Tongue (tissue), 2 donors: ENCODE measurements around the gene TFG. TPM values are rescaled to one million over a fixed set of nuclear protein-coding genes. Genes with fewer than 3 reads are reported as not detected.
"Not testable (repeated sequence)": the region's sequence is repeated elsewhere in the genome, so short reads cannot be mapped to it uniquely, and the experiment has no call there.

Source experiments
- DNase-seq: peaks from one replicate; pipeline ENCODE4 v3.0.0-alpha.2; 2015
- total RNA-seq: library from RNA; depleted of rRNA; stranded (reverse); fragments of >200 nt; gene quantifications from one replicate; pipeline ENCODE4 v1.2.3, GENCODE V29; 2014

The TFG gene
- total RNA-seq: 90.9 TPM

DNA sequence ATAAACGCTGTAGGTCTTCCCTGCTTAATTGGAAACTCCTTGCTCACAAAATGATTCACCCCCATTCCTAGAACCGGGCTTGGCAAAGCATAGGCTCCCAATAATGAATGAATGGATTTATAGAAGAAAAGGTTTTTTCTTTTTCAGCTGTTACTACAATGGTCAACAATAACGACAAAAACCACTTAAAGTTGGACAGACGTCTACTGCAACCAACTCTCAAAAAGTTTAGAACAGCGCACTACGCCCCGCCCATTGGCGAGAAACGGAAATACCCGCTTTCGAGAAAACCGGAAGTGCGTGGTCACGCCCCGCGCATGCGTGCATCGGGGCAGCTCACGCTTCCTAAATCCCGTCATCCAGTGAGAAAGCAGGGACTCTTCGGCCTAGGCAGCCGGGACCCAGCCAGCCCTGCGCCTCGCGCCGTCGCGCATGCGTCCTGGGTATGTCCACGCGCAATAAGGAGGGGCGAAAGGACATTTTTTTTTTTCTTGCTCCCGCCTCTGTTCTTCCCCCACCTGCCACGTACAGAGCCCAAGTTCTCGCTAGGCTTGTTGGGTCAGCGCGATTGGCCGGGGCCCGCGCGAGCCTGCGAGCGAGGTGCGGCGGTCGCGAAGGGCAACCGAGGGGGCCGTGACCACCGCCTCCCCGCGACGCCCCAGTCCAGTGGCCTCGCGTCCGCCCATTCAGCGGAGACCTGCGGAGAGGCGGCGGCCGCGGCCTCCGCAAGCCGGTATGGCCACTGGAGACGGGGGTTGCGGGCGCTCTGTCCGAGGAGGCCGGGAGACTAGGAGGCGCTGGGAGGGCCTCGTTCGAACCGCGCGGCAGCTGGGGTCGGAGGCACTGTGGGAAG lies at the start of gene TFG:
TSS of gene TFG (plus strand) at position 506 of the 853 bp plus-strand sequence. CDS start 4,192 bp downstream, outside the sequence.
- DNase-seq: peak; percentile 100

DNA sequence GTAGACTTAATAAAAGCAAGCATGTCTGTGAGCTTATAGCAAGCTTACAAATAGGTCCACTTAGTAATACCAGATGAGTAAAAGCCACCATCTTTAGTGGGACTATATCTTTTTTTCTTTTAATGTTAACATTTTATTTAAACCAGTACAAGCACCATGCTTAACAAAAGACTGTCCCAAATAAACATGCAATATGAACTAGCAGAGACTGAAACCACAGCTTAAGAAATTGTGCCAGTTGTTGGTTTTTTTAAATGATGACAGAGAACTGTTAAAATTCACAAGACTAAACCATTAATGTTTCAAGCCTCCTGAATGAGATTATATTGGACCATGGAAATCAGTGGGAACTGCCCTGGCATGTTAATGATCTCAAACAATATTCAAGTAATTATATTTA lies 48.0 kb upstream of the TFG start:
- DNase-seq: not testable (repeated sequence)

DNA sequence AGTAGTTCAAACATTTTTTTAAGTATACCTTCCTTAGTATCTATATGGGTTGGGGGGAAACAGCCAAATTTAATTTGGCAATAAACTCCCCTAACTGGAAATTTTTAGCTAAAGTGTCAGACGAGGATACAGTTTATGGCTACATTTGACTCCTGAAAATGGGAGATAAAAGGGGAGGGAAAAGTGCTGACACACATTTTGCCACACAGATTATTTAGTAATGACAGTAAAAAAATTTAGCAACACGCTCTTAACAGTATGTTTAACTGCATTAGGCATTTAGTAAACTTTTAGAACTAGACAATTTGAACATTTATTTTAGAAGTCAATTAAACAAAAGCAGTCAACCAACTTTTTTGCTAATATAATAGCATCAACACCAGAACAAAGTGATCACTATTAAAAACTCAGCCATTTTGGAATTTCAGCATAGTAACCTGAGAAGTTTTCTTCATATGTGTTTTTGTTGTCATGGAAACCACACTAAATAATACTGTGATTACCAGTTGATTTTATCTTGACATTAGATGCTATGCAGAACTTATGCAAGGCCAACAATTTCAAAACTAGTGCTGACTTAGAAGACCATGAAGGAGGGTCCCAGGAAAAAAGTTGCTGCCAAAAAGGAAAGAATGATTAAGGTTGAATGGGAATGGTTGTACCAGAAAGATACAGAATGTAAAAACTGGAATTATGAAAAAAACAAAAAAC lies 47.0 kb upstream of the TFG start:
- peak; percentile 12 for DNase-seq

DNA sequence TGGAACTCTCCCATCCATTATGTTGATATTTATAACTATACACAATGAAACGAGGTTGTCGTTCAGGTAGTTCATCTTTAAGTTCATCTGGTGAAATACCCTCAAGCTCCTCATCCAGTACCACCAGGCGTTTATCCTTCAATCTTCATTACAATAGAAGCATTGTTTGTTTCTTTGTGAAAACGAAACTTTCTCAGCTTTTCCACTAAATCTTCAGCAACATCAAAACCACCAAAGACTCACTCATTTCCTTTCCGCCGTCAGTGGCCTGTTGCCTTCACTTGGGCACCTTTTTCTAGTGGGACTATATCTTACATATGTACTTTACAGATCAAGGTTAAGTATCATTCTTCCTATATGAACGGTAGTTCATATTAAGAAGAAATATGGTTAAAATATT lies 44.1 kb upstream of the TFG start:
- DNase-seq: no peak

DNA sequence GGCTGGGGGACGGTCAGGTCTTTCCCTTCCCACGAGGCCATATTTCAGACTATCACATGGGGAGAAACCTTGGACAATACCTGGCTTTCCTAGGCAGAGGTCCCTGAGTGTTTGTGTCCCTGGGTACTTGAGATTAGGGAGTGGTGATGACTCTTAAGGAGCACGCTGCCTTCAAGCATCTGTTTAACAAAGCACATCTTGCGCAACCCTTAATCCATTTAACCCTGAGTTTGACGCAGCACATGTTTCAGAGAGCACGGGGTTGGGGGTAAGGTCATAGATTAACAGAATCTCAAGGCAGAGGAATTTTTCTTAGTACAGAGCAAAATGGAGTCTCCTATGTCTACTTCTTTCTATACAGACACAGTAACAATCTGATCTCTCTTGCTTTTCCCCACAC lies 42.6 kb upstream of the TFG start:
- DNase-seq: not testable (repeated sequence)

DNA sequence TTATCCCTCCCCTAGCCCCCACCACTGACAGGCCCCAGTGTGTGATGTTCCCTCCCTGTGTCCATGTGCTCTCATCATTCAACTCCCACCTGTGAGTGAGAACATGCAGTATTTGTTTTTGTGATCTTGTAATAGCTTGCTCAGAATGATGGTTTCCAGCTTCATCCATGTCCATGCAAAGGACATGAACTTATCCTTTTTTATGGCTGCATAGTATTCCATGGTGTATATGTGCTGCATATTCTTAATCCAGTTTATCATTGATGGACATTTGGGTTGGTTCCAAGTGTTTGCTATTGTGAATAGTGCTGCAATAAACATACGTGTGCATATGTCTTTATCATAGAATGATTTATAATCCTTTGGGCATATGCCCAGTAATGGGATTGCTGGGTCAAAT lies 42.0 kb upstream of the TFG start:
- not testable (repeated sequence) for DNase-seq

DNA sequence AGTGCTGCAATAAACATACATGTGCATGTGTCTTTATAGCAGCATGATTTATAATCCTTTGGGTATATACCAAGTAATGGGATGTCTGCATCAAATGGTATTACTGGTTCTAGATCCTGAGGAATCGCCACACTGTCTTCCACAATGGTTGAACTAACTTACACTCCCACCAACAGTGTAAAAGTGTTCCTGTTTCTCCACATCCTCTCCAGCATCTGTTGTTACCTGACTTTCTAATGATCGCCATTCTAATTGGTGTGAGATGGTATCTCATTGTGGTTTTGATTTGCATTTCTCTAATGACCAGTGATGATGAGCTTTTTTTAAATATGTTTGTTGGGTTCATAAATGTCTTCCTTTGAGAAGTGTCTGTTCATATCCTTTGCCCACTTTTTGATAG lies 38.3 kb upstream of the TFG start:
- not testable (repeated sequence) for DNase-seq

DNA sequence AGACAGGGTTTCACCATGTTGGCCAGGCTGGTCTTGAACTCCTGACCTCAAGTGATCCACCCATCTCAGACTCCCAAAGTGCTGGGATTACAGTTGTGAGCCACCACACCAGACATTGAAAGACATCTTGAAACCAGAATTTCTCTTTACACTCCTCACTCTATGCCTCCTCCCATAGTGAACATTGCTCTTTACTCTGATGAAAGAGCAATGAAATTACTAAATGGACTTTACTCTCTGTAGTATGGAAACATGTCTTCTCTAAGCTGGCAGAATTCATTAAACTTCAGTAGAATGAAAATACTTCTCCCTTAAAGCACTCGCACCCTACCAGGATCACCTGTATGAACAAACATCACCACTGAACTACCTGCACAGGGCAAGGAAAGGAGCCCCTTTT lies 27.8 kb upstream of the TFG start:
- DNase-seq: no peak

DNA sequence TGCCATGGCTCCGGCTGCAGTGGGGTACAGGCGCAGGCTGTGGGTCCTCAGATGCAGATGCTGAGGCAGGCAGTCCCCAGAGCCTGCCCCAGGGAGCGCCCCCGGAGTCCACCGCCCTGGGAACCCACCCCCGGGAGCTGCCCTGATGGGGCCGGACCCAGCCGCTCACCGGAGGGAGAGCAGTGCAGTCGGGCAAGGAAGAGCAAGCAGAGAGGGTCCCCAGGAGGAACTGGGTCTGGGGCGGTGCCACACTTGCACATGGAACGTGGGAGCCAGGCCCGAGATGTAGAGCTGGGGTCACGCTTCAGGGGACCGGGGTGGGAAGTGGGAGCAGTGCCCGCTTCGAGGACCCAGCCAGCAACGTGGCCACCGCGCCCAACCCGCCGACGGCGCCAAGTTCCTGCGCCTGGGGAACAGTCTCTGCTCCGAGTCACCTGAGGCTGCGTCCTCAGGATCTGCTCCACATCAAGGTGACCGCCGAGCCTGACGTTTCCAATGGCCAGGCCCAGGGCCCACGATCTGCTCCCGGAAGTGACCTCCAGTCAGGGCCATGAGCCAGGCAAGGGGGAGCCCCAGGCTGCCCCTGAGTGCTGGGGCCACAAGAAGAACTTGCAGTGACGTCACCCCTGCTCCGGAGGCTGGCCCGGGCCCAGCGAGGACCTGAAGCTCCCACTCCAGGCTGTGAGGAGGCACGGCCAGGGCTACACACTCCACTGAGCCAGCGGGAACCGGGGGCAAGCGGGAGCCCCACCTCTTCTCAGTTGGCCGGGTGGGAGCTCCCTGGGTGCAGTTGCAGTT lies 27.0 kb upstream of the TFG start:
- no peak for DNase-seq

DNA sequence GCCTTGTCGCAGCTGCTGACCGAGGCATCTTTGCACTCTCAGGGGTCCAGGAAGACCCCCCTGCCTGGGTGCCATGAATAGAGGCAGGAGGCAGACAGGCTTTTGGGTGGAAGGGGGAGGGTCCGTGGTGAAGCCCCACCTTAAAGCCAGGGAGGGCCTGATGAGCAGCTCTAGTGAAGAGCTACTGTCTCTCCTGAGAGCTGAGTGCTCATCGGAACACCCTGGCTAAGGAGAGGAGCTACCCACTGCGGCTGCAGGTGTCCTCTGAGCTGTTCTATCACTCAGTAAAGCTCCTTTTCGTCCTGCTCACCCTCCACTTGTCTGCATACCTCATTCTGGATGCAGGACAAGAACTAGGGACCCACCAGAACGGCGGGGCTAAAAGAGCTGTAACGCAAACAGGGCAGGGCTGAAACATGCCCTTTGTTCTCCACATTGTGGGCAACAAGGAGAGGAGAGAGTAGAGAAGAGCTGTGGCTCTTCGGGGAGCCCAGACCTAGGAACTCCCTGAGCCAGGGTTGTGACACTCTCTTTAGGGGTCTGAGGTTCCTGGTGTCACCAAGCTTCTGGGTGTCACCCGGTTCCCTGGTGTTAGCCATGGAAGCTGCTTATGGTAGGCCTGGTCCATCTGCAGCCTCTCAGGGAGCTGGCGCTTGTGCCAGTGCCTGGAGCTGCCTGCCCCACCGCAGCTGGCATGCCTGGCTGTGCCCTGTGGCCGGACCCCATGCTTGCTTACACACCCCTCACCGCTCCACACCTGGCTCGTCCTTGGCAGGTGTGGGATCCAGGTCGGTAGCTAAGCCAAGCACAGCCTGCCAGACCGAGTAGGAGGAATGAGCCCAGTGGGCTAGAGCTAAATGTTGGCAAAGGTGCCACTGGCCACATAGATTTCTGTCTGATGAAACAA lies 26.2 kb upstream of the TFG start:
- no peak for DNase-seq

DNA sequence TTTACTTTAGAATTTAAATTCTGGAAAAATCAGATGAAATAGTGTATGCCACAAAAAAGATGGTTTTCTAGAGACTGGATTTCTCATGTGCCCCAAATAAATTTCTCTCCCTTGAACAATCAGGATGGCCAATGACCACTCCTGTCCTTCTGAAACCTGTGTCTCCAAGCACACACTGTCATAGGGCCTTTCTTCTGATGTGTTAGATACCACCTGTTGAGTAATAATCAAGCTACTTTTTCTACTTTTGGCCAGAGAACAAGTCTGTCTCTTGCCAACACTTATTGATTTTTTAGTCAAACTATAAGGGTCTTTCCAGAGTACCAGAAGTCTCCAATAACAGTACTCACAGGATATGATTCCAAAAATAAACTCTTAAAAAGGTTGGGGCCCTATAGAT lies 16.1 kb upstream of the TFG start:
- DNase-seq: no peak

DNA sequence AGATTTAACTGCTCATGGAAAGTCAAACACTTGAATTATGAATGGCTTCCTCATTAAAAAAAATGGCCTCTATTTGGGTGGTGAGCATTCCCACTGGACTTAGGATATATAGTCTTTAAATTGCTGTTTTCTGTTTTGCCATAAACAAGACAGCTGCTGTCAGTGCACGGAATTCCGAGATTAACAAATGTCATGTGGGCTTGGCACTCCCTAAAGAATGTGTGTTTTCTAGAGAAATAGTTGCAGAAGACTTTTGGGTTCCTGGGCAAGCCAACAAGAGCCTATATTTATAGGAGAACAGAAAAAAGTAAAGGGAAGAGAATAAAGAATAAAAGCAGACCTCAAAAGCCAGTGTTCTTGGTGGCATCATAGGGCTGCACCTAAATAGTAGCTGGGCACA lies 13.6 kb upstream of the TFG start:
- no peak for DNase-seq

DNA sequence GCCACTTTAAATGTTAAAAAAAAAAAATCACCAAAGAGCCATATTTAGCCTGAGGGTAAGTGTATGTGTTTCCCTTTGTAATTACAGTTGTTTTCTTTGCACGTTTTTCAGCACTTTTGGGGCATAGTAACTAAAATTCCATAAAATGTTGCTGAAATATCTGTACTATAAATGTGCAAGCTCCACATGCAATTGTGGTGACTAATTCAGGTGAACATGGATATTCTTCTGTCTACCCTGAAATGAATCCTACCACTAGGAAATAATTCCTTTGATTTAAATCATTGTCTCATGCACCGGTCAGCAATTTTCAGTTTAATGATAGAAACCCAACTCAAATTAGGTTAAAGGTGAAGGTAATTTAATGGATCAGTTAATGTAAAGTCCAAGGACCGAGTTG lies 13.1 kb upstream of the TFG start:
- no peak for DNase-seq

DNA sequence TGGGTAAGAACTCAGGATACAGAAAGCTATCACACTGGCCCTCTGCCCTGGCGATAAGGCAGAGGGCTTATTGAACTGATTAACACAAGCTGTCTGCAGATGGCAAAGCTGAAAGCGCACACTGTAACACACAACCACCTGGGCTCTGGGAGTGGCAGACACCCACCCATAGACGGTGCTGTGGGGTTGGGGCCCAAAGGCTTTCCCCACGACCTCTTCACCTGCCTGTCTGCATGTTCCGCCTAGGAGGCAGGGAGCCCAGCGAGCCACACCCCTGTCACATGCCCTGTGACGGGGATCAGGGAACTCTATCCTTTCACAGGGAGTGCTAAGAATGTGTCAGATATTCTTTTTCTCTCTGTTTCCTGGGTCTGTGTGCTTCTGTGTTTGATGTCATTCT lies 12.1 kb upstream of the TFG start:
- no peak for DNase-seq

DNA sequence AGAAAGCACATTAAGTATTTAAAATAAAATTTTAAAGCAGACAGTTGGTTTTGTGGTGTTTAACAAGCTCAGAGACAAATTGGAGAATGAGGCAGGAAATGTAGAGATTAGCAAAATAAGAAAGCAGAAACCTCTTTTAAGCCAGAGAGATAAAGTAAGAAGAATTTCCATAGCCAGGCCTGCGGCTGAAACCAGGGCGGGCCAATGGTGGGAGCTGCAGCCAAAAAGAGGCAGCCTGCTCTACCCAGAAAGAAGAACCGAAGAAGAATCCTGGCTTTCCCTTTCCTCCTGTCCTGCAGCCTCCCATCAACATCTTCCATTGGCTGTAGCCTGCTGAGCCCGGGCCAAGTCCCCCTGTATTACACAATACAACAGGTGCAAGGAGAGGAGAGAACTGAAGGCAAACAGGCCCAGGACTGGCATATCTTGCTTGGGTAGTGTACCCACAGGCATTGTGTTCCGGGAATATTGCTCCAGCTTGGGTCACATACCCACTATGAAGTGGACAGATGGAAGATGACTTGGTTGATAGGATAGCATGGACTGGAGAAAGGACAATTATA lies 11.5 kb upstream of the TFG start:
- DNase-seq: peak; percentile 9

DNA sequence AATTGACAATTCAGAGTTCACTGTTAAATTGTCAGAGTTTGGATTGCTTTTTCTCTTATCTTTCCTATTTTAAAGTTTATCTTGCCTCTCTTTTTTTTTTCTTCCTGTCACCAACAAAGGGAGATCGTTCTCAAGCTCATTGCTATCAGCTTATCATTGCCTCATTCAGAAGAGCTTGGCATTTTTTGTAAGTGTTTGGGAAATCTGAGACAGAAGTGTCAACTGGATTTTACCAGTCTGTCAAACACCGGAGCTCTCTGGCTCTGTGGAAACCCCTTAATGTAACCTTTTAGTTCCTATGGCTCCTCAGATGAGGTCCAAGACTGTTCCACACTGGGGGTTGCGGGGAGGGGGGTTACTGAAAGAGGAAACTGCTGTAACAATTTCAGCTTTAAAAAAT lies 10.6 kb upstream of the TFG start:
- DNase-seq: no peak

DNA sequence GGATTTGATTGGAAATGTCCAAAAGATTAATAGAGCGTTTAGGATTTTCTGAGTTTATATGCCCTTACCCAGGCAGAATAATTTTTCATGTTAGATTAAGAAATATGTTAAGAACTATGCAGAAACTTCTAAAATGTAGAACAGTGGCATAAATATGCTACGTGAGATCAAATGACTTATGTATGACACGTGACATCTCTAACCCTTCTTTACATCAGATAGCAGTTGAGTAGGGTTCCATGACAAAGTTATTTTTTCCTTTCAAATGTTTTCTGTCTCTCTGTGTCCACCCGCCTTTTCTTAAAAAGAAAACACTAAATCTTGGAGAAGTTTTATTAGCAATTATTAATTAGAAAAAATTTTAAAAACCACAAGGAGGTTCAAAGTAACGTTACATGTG lies 8.6 kb upstream of the TFG start:
- no peak for DNase-seq

DNA sequence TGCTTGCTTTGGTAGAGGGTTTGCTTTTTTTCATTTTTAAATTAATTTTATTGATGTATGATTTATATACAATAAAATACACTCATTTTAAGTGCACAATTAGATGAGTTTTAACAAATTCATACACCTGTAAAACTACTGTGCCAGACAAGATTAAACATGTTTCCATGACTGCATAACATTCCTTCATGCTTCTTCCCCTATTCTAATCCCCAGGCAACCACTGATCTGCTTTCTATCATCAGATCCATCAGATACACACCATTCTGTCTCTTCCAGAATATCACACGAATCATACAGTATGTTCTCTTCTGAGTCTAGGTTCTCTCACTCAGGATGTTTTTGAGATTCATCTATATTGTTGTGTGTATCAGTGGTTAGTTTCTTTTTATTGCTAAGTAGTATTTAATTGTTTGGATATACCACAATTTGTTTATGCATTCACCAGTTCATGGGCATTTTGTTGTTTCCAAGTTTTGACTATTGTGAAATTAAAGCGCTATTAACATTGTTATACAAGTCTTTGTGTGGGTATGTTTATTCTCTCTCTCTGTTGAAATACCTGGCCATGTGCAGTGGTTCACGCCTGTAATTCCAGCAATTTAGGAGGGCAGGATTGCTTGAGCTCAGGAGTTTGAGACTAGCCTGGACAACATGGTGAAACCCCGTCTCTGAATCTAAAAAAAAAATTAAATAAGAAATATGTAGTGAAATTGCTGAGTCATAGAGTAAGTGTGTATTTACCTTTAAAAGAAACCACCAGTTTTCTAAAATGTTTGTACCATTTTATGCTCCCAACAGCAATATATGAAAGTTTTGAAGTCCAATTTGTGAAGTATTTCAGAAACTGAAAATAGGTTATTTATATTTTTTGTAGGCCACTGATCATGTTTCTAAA lies 7.0 kb upstream of the TFG start:
- DNase-seq: no peak

DNA sequence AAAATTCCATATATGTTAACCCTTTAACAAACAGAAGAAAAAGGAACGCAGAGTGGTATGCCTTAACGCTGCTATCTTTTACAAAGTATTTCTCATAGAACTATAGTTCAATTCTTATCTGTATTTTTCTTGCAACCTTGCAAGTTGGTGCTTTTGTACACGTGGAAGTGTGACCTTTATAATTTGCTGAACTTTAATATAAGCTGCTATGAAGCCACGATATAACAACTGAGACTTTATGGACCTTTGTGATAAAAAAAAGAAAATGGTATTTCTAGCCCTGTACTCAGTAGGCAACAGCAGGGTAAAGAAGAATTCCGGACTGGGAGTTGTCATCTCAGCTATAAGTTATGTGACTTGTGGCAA lies 6.3 kb upstream of the TFG start:
- no peak for DNase-seq

DNA sequence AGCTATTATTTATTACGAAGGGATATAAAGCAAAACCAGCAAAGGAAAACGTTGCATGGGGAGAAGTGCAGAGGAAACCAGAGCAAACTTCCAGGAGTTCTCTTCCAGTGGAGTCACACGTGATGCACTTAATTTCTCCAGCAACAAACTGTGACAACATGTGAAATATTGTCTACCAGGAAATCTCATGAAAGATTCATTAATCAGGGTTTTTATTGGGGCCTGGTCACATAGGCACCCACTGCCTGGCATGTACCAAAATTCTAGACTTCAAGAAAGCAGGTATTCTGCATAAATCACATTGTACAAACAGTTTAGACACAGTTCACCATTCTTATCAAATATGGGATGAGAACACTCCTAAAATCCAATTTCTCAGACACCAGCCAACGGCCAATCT lies 5.4 kb upstream of the TFG start:
- no peak for DNase-seq

DNA sequence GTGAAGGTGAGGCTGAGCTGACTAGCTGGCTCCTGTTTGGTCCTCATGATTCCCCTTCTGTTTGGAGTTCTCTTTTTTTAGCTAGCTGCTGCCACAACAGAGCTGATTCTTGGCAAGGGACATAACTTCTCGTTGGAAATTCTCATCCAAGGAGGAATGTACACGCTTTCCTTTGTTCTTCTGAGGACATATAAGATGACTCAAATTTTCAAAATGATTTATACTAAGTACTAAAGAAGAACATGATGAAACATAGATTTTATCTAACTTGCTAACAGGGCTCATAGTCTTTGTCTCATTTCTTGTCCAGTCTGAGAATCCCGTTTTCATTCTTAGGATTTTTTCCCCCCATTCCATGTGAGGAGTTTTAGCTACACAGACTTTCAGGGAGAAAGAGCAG lies 2.9 kb upstream of the TFG start:
- DNase-seq: no peak
